A673 (cell line): ENCODE data around the gene AMIGO1.

Experiments used
- CTCF ChIP-seq: fragments of 300-800, 200-600 bp; sonication (generic); conservative IDR thresholded peaks from 2 replicates; pipeline ENCODE4 v1.5.1; 2017; ENCODE audit warnings: low read depth, mild to moderate bottlenecking, antibody characterized with exemption, low read length, moderate library complexity, mixed read lengths
- EZH2 ChIP-seq: fragments of 200-600 bp; sonication (generic); IDR thresholded peaks from 2 replicates; pipeline ENCODE4 v1.6.1; 2017; ENCODE audit warnings: borderline replicate concordance, low read depth, mild to moderate bottlenecking, mixed read lengths, antibody characterized with exemption, low read length; ENCODE audit not compliant: poor library complexity, severe bottlenecking

- no peak for TF ChIP-seq CTCF
- no peak for TF ChIP-seq EZH2
These were observed 21.9 kb upstream of the AMIGO1 start for GRCh38 chr1:109531380-109531779.
